Left lung (tissue), 10 donors: Measurements from ENCODE around the gene PTPN6. TPM values are rescaled to one million over a fixed set of nuclear protein-coding genes. Genes with fewer than 3 reads are reported as not detected.
A peak's percentile ranks its signal among the peaks of the same experiment; 100 is the strongest.
"Not testable (repeated sequence)": the region's sequence is repeated elsewhere in the genome, so short reads cannot be mapped to it uniquely, and the experiment has no call there.

Experiments
- ATAC-seq: fragments of 200-7000 bp; cut with Tn5 transposase; one replicate; pipeline ENCODE4 v1.9.1; 2020; ENCODE audit warnings: moderate library complexity
- DNase-seq, 4 donors: peaks; one replicate each; pipeline ENCODE4 v3.0.0-alpha.2; 2013 to 2020
- H3K27ac ChIP-seq, 2 donors: fragments of 200-600 bp; sonication (generic) in 1 of 2; one replicate each; pipeline versions ENCODE4 v1.5.0 to v1.8.0; 2020 to 2021
- H3K27me3 ChIP-seq, 2 donors: fragments of 200-600 bp; sonication (generic) in 1 of 2; one replicate each; pipeline versions ENCODE4 v1.5.0 to v1.8.0; 2020 to 2021
- H3K36me3 ChIP-seq, 2 donors: fragments of 200-600 bp; sonication (generic) in 1 of 2; one replicate each; pipeline versions ENCODE4 v1.5.0 to v1.8.0; 2020 to 2021
- H3K4me1 ChIP-seq, 2 donors: fragments of 200-600 bp; one replicate each; pipeline ENCODE4 v1.8.0; 2021
- H3K4me3 ChIP-seq, 2 donors: fragments of 200-600 bp; sonication (generic) in 1 of 2; one replicate each; pipeline versions ENCODE4 v1.5.0 to v1.8.0; 2020 to 2021; ENCODE audit warnings: mild to moderate bottlenecking in 1 of 2
- H3K9me3 ChIP-seq, 2 donors: fragments of 200-600 bp; sonication (generic) in 1 of 2; one replicate each; pipeline versions ENCODE4 v1.5.0 to v1.8.0; 2020 to 2021
- CTCF ChIP-seq, 2 donors: fragments of 200-600 bp; sonication (generic) in 1 of 2; IDR thresholded peaks; one replicate each; pipeline versions ENCODE4 v1.5.0 to v1.8.0; 2021; ENCODE audit warnings: antibody characterized with exemption in 2 of 2
- intact Hi-C, 2 donors: fragments of 100-400 bp; cut with DNase I; formaldehyde crosslinking; loops; one replicate each; pipeline versions ENCODE4 v1.11.2 to v1.14.2; 2022
- polyA plus RNA-seq, 6 donors: library from polyadenylated mRNA; unstranded; fragments of 120-200 nt; gene quantifications; one replicate each; pipeline ENCODE4 v1.2.1, GENCODE V29; 2013; ENCODE audit not compliant: insufficient read length in 6 of 6
- total RNA-seq, 2 donors: library from RNA; stranded (reverse); fragmentation: NEBNext Ultra II Directional; extraction: Animal tissue kit (Norgen Biotek cat#: 25700); gene quantifications; one replicate each; pipeline ENCODE4 v1.2.1, GENCODE V29; 2021
- donor health status: DM: no; HTN: yes; CAD: no.
- donor health status: DM: no; HTN: no; CAD: no.

Gene PTPN6
- total and polyA plus RNA-seq, 8 donors: 17.4 to 145 (median 19.6) TPM

DNA sequence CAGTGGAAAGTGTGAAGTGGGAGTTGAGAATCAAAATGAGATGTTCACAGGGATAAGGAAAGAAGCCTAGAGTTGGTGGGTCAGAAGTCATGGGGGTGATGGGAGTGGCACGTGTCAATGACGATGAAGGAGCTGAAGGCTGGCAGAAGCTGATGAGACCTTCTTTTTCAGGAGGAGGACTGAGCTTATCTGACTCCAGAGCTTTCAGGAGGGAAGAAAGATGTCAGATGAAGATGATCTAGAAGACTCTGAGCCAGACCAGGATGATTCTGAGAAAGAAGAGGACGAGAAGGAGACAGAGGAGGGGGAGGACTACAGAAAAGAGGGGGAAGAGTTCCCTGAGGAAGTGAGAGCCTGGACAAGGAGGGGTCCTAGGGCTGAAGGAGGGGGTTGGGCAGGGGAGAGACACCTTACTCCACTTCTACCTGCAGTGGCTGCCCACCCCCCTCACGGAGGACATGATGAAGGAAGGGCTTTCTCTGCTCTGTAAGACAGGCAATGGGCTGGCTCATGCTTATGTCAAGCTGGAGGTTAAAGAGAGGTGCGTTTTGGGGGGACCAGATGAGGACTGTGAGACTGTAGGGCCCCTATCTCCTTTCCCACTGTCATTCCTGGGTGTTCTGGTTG is 45.6 kb upstream of the PTPN6 start:
- H3K4me3 ChIP-seq: peak overlapping the region in 1 of 2 donors; percentile 64
- H3K4me1 ChIP-seq: peaks cover 4 to 13% of the 10 kb centered on the region in 2 donors
- ATAC-seq (no peak), DNase-seq (peak in 1 of 4 donors; percentile 30)
- no peaks in the 10 kb centered on the region for H3K36me3 ChIP-seq
- no peaks in the 10 kb centered on the region for H3K9me3 ChIP-seq
- peak overlapping the region in 1 of 2 donors; percentile 88 for H3K27ac ChIP-seq
- H3K27me3 ChIP-seq: no peaks in the 10 kb centered on the region
- no peak for TF ChIP-seq CTCF (IDR thresholded peaks at IDR 0.05)
- intact Hi-C loops: no loop called here

- intact Hi-C loops, H3K27ac ChIP-seq, H3K36me3 ChIP-seq, H3K4me3 ChIP-seq, ATAC-seq, H3K9me3 ChIP-seq: not testable (repeated sequence)
- Histone ChIP-seq H3K4me1 (peaks cover 4 to 13% of the 10 kb centered on the region in 2 donors), H3K27me3 (peaks cover 0 to 12% of the 10 kb centered on the region in 2 donors)
- peak in 1 of 4 donors; percentile 6 for DNase-seq
These were observed 43.0 kb upstream of the PTPN6 start for GRCh38 chr12:6908141-6908540.

DNA sequence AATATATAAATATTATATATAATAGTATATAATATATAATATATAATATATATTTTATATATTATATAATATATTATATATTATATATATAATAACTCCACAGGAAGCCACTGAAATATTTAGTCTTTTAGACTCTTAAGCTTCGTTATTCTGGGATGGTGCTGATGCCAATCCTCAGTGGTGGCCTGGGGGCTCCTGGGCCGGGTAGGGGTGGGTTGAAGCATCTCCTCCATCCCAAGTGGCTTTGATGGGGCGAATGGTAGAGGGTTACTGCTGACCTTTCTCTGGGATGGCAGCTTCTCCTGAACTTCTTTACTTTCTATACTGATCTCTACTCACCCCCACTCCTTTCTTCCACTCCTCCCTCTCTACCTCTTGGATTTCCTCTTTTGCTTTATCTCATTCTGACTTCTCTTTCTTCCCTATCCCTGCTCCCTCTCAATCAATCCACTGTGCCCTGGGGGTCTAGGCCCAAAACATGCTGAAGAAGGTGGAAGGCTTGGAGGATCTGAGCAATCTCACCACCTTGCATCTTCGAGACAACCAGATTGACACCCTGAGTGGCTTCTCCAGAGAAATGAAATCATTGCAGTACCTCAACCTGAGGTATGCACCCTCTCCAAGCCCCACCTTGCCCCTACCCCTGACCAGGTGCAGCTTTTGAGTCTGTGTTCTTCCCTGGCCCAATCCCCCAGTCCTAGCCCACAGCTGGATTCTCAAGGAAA is 41.6 kb upstream of the PTPN6 start:
- TF ChIP-seq CTCF (IDR thresholded peaks at IDR 0.05): no peak
- intact Hi-C loops: no loop called here
- no peak overlapping the region for H3K27ac ChIP-seq
- H3K27me3 ChIP-seq: peaks cover 0 to 26% of the 10 kb centered on the region in 2 donors
- H3K4me1 ChIP-seq: peaks cover 4 to 18% of the 10 kb centered on the region in 2 donors
- ATAC-seq: no peak
- H3K9me3 ChIP-seq: no peaks in the 10 kb centered on the region
- peak in 1 of 4 donors; percentile 18 for DNase-seq
- H3K4me3 ChIP-seq: no peak overlapping the region
- H3K36me3 ChIP-seq: no peaks in the 10 kb centered on the region

DNA sequence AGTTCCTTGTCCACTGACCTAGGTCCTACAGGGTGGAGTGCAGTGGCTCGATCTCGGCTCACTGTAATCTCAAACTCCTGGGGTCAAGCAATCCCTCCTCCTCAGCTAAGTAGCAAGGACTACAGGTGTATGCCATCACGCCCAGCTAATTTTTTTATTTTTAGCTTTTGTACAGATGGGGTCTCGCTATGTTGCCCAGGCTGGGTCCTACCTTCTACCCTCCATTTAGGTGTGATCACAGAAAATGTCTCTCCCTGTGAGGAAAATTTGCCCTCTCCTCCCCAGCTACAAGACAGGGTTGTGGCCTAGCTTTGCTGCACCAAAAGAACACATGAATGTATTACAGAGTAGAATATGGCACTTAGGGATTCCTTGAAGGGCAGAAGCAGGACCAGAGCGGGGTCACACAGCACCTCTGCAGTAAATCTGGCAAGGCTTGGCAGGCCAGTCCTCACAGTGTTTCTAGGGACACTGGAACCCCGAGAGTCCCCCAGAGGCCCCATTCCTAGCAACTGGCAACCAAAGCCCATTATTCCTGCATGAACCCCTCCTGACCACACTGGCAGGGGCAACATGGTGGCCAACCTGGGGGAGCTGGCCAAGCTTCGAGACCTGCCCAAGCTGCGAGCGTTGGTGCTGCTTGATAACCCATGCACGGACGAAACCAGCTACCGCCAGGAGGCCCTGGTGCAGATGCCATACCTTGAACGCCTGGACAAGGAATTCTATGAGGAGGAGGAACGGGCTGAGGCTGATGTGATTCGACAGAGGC is 38.8 kb upstream of the PTPN6 start:
- intact Hi-C loops: no loop called here
- no peak for TF ChIP-seq CTCF (IDR thresholded peaks at IDR 0.05)

GRCh38 chr12:6914246-6914946 is 36.8 kb upstream of the PTPN6 start, which contains the start of gene ENO2:
TSS of gene ENO2 (plus strand) at chr12:6914580. CDS start at chr12:6915833, 1,253 bp downstream.
- intact Hi-C loops: no loop called here
- DNase-seq (peak in 3 of 4 donors; percentile 69 to 92 (median 84)), ATAC-seq (peak; percentile 92)
- H3K4me3 ChIP-seq: peak within 1 kb of the TSS; percentile 44 to 58
- H3K27ac ChIP-seq: peak within 1 kb of the TSS; percentile 61 to 66
- TF ChIP-seq CTCF (IDR thresholded peaks at IDR 0.05): no peak
- peaks cover 0 to 8% of the 10 kb centered on the region in 2 donors for H3K36me3 ChIP-seq
- H3K9me3 ChIP-seq: no peaks in the 10 kb centered on the region
- H3K27me3 ChIP-seq: peaks cover 0 to 40% of the 10 kb centered on the region in 2 donors
- peaks cover 0 to 24% of the 10 kb centered on the region in 2 donors for H3K4me1 ChIP-seq

More for the DNA sequence above, 38.8 kb upstream of the PTPN6 start:
- no peak overlapping the region for H3K4me3 ChIP-seq
- H3K4me1 ChIP-seq: peaks cover 0 to 24% of the 10 kb centered on the region in 2 donors
- no peaks in the 10 kb centered on the region for H3K9me3 ChIP-seq
- H3K27me3 ChIP-seq: peaks cover 0 to 40% of the 10 kb centered on the region in 2 donors
- ATAC-seq (no peak), DNase-seq (peak in 1 of 4 donors; percentile 28)
- no peak overlapping the region for H3K27ac ChIP-seq
- no peaks in the 10 kb centered on the region for H3K36me3 ChIP-seq
